ENCODE measurements around the gene TRIM56. TPM values are rescaled to one million over a fixed set of nuclear protein-coding genes. Genes with fewer than 3 reads are reported as not detected.
"Not testable (repeated sequence)": the region's sequence is repeated elsewhere in the genome, so short reads cannot be mapped to it uniquely, and the experiment has no call there.

The TRIM56 gene
- total RNA-seq, 2 donors from 2014 or later: 20.7 to 22.4 TPM

DNA sequence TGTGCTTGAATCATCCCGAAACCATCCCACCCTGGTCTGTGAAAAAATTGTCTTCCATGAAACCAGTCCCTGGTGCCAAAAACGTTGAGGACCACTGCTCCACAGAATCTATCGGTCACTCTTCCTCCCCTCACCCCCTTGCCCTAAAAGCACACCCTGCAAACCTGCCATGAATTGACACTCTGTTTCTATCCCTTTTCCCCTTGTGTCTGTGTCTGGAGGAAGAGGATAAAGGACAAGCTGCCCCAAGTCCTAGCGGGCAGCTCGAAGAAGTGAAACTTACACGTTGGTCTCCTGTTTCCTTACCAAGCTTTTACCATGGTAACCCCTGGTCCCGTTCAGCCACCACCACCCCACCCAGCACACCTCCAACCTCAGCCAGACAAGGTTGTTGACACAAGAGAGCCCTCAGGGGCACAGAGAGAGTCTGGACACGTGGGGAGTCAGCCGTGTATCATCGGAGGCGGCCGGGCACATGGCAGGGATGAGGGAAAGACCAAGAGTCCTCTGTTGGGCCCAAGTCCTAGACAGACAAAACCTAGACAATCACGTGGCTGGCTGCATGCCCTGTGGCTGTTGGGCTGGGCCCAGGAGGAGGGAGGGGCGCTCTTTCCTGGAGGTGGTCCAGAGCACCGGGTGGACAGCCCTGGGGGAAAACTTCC is 40.8 kb downstream of the TRIM56 start:
- intact Hi-C loops (cut with DNase I): no loop called here
- DNase-seq (peak; percentile 89), ATAC-seq (peak; percentile 31 to 61)

DNA sequence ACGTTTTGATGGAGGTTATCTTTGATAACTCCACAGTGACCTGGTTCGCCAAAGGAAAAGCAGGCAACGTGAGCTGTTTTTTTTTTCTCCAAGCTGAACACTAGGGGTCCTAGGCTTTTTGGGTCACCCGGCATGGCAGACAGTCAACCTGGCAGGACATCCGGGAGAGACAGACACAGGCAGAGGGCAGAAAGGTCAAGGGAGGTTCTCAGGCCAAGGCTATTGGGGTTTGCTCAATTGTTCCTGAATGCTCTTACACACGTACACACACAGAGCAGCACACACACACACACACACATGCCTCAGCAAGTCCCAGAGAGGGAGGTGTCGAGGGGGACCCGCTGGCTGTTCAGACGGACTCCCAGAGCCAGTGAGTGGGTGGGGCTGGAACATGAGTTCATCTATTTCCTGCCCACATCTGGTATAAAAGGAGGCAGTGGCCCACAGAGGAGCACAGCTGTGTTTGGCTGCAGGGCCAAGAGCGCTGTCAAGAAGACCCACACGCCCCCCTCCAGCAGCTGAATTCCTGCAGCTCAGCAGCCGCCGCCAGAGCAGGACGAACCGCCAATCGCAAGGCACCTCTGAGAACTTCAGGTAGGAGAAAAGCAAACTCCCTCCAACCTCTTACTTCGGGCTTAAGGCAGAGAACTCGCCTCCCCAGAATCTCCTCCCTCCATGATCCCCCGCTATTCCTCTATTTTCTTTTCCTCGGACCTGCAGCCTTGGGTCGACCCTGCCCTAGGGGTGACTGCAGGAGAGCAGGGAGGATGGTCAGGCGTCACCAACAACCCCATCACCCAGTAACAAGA is 41.6 kb downstream of the TRIM56 start, which contains the start of gene SERPINE1:
SERPINE1 (plus strand) TSS at position 454 of the 809 bp plus-strand sequence. CDS start 1,290 bp downstream, outside the sequence.
- DNase-seq: peak; percentile 95
- intact Hi-C loops (cut with DNase I): no loop called here

DNA sequence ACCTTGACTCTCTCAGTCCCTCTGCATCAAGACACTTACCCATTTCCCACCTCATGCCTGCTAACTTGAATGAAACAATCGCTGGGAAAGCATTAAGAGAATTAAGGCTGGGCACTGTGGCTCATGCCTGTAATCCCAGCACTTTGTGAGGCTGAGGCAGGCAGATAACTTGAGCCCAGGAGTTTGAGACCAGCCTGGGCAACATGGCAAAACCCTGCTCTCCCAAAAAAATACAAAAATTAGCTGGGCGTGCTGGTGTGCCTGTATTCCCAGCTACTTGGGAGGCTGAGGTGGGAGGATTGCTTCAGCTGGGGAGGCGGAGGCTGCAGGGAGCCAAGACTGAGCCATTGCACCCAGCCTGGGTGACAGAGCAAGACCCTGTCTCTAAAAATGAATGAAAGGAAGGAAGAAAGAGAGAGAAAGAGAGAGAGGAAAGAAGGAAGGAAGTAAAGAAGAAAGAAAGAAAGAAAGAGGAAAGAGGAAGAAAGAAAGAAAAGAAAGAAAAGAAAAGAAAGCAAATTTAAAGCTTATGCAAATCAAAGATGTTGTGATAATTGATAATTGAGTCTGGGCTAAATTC is 42.3 kb downstream of the TRIM56 start:
- intact Hi-C loops (cut with DNase I): no loop called here
- DNase-seq (no peak), ATAC-seq (no peak)

More for the DNA sequence above, 41.6 kb downstream of the TRIM56 start, which contains the start of gene SERPINE1:
- ATAC-seq: peak; percentile 77 to 87

DNA sequence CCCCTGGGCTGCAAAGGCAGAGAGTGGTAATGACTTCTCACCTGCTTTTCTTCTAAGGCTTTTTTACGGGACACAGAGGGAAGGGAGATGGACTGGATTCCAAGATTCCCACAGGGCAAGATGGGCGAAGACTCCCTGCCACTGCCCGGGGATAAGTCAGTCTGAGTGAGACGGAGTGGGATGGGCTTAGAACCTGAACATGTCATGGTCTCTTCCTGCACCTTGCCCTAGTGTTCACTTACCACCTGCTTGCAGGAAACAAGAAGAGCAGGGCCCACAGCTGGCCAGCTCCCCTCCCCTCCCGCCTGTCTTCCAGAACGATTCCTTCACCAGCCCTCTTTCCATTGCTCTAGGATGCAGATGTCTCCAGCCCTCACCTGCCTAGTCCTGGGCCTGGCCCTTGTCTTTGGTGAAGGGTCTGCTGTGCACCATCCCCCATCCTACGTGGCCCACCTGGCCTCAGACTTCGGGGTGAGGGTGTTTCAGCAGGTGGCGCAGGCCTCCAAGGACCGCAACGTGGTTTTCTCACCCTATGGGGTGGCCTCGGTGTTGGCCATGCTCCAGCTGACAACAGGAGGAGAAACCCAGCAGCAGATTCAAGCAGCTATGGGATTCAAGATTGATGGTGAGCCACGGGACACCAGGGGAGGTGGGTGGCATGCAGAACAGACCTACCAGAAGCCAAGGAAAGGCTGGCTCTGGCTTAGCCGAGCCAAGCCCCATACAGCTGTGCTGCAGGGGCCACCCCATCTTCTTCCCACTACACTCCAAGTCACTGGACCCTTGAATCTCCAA is 43.0 kb downstream of the TRIM56 start:
- intact Hi-C loops (cut with DNase I): no loop called here
- ATAC-seq (no peak), DNase-seq (no peak)

DNA sequence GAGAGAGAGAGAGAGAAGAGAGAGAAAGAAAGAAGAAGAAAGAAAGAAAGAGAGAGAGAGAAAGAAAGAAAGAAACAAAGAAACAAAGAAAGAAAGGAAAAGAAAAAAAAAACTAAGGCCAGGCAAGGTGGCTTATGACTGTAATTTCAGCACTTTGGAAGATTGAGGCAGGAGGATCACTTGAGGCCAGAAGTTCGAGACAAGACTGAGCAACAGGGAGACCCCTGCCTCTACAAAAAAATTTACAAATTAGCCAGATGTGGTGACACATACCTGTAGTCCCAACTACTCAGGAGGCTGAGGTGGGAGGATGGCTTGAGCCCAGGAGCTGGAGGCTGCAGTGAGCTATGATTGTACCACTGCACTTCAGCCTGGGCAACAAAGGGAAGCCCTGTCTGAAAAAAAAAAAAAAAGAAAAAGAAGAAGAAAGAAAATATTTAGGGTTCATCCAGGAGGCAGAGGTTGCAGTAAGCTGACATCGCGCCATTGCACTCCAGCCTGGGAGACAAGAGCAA is 44.4 kb downstream of the TRIM56 start:
- intact Hi-C loops (cut with DNase I): loop anchor here in 1 of 2 donors (5.0 kb wide), 1 partner anchor 32 kb away; no protein-coding TSS in a partner anchor

DNA sequence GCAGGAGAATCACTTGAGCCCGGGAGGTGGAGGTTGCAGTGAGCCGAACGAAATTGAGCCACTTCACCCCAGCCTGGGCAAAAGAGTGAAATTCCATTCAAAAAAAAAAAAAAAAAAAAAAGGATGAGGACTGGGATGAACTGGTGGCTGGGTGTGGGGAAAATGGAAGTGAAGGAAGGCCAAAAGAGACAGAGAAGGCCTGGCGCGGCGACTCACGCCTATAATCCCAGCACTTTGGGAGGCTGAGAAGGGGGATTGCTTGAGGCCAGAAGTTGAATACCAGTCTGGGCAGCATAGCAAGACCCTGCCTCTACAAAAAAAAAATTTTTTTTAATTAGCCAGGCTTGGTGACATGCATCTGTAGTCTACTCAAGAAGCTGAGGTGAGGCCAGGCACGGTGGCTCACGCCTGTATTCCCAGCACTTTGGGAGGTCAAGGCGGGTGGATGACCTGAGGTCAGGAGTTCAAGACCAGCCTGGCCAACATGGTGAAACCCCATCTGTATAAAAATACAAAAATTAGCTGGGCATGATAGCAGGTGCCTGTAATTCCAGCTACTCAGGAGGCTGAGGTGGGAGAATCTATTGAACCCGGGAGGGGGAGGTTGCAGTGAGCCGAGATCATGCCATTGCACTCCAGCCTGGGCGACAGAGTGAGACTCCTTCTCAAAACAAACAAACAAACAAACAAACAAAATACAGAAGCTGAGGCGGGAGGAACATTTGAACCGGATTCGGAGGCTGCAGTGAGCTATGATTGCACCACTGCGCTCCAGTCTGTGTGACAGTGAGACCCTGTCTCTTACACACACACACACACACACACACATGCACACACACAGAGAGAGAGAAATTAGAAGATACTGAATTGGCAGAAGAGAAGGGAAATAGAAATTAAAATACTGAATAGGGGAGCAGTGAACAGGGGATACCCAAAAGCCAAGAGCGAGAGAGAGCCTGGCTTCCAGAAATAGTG is 47.6 kb downstream of the TRIM56 start:
- intact Hi-C loops (cut with DNase I): loop anchor here in 1 of 2 donors (5.0 kb wide), 1 partner anchor 36 kb away; no protein-coding TSS in a partner anchor
- not testable (repeated sequence) for ATAC-seq, DNase-seq

More for the DNA sequence above, 44.4 kb downstream of the TRIM56 start:
- ATAC-seq (no peak), DNase-seq (no peak)

DNA sequence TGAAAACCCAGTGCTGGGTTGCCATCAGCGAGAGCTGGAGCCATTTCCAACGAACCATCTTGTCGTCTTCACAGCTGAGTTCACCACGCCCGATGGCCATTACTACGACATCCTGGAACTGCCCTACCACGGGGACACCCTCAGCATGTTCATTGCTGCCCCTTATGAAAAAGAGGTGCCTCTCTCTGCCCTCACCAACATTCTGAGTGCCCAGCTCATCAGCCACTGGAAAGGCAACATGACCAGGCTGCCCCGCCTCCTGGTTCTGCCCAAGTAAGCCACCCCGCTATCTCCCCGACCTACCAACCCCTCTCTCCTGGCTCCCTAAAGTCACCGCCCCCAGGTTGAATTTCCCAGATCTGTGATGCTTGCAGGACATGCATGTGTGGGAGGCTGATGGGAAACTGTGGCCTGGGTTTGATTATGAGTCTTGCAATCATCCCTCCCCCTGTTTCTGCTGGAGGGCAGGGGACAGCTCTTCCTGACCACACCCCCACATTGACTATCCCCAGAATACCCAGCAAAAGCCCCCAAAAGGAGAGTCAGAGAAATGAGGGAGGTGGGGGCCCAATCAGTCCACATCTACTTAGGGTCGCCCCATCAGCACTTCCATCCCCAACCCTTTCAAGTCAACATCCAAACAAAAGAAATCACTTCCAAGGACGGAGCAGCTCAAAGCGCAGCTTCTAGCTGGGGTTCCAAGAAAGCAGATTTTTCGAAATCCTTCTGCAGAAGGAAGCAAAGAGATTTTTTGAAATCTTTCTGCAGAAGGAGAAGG is 48.5 kb downstream of the TRIM56 start:
- no peak for DNase-seq
- ATAC-seq: no peak
- intact Hi-C loops (cut with DNase I): loop anchor here in 1 of 2 donors (5.0 kb wide), 1 partner anchor 37 kb away; no protein-coding TSS in a partner anchor

DNA sequence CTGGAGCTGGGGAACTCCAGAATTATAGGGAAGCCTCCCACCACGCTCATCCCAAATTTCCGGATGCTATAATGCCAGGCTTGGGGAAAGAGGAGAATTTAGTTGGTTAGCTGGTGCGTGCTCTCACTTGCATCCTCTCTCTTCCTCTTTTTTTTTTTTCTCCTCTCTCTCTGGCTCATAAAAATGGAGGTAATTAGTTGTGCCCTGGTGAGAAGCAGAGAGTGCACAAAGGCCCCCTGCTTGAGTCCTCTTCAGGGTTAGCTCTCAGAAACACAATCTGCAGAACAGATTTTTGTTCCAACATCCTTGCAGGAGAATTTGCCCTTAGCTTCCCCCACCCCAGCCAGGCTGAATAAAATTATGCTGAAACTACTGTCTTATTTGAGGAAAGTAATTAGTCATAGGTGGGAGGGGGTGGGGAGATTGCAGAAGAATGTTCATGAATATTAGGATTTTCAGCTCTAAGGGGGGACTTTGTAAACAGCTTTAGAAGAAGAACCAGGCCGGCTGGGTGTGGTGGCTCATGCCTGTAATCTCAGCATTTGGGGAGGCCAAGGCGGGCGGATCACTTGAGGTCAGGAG is 49.2 kb downstream of the TRIM56 start:
- intact Hi-C loops (cut with DNase I): loop anchor here in 1 of 2 donors (5.0 kb wide), 1 partner anchor 37 kb away; no protein-coding TSS in a partner anchor
- ATAC-seq (no peak), DNase-seq (no peak)

DNA sequence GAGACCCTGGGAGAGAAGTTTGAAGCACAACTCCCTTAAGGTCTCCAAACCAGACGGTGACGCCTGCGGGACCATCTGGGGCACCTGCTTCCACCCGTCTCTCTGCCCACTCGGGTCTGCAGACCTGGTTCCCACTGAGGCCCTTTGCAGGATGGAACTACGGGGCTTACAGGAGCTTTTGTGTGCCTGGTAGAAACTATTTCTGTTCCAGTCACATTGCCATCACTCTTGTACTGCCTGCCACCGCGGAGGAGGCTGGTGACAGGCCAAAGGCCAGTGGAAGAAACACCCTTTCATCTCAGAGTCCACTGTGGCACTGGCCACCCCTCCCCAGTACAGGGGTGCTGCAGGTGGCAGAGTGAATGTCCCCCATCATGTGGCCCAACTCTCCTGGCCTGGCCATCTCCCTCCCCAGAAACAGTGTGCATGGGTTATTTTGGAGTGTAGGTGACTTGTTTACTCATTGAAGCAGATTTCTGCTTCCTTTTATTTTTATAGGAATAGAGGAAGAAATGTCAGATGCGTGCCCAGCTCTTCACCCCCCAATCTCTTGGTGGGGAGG is 52.5 kb downstream of the TRIM56 start:
- intact Hi-C loops (cut with DNase I): loop anchor here in 1 of 2 donors (5.0 kb wide), 1 partner anchor 40 kb away; no protein-coding TSS in a partner anchor
- peak in 1 of 2 donors; percentile 7 for ATAC-seq
- no peak for DNase-seq

DNA sequence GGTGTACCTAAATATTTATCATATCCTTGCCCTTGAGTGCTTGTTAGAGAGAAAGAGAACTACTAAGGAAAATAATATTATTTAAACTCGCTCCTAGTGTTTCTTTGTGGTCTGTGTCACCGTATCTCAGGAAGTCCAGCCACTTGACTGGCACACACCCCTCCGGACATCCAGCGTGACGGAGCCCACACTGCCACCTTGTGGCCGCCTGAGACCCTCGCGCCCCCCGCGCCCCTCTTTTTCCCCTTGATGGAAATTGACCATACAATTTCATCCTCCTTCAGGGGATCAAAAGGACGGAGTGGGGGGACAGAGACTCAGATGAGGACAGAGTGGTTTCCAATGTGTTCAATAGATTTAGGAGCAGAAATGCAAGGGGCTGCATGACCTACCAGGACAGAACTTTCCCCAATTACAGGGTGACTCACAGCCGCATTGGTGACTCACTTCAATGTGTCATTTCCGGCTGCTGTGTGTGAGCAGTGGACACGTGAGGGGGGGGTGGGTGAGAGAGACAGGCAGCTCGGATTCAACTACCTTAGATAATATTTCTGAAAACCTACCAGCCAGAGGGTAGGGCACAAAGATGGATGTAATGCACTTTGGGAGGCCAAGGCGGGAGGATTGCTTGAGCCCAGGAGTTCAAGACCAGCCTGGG is 53.1 kb downstream of the TRIM56 start:
- DNase-seq (peak; percentile 90), ATAC-seq (peak; percentile 96)
- intact Hi-C loops (cut with DNase I): loop anchor here in 1 of 2 donors (5.0 kb wide), 1 partner anchor 41 kb away; no protein-coding TSS in a partner anchor

DNA sequence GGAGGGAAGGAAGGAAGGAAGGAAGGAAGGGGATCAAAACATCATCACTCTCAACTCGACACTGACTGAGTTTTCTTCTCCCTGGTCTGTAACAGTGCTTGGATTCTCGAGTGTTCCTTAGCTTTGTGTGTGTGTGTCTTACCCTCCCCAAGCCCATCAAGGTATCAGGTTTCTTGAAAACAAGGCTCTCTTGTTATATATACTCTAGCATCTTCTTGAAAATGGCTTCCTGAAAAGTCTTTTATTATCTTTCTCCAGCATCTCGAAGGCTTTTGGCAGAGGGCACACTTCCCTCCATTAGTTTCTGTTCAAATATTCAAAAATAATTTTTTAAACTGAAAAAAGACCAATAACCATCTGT is 55.0 kb downstream of the TRIM56 start:
- DNase-seq: no peak
- intact Hi-C loops (cut with DNase I): loop anchor here in 1 of 2 donors (5.0 kb wide), 1 partner anchor 52 kb away; no protein-coding TSS in a partner anchor
- ATAC-seq: no peak

DNA sequence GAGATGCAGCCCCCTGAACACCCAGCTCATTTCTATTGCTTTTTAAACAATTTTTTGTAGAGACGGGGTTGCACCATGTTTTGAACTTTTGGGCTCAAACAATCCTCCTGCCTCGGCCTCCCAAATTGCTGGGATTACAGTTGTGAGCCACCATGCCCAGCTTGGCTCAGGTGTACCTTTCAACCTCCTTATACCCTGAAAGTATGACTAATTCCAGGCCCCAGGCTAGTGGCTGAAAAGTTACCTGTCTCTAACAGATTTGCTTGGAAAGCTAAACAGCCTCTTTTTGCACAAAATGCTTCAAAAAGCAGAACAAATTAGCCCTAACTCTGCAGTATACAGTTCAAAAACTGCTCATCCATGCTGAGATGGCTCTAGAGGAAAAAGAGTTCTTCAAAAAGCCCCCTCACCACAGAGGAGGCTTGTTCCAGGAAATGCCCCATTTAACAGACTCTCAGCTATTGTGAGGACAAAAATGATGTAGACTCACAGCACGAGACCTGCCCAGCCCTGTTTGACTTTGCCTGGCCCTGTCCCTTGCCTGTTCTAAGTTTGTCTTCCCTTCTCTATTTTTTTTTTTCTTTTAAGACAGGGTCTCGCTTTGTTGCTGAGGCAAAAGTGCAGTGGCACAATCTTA is 55.6 kb downstream of the TRIM56 start:
- intact Hi-C loops (cut with DNase I): loop anchor here in 1 of 2 donors (5.0 kb wide), 1 partner anchor 51 kb away; no protein-coding TSS in a partner anchor
- DNase-seq (no peak), ATAC-seq (no peak)
